Sigmoid colon (tissue), 7 donors: ENCODE data around the gene KRTAP10-4. TPM values are rescaled to one million over a fixed set of nuclear protein-coding genes. Genes with fewer than 3 reads are reported as not detected.

Source experiments
- DNase-seq: peaks from one replicate; pipeline ENCODE4 v3.0.0-alpha.2; 2019
- H3K27ac ChIP-seq, 4 donors: fragments of 200-600 bp; sonication (generic); one replicate each; pipeline ENCODE4 v1.5.1; 2016 to 2019; ENCODE audit warnings: mild to moderate bottlenecking in 1 of 4
- H3K27me3 ChIP-seq, 3 donors: fragments of 200-600 bp; sonication (generic); one replicate each; pipeline ENCODE4 v1.5.1; 2019; ENCODE audit warnings: mild to moderate bottlenecking in 1 of 3
- H3K36me3 ChIP-seq, 4 donors: fragments of 200-600 bp; sonication (generic); one replicate each; pipeline ENCODE4 v1.5.1; 2016 to 2019
- H3K4me1 ChIP-seq, 4 donors: fragments of 200-600 bp; sonication (generic); one replicate each; pipeline ENCODE4 v1.5.1; 2017 to 2019
- H3K4me3 ChIP-seq, 4 donors: fragments of 200-600 bp; sonication (generic); one replicate each; pipeline ENCODE4 v1.5.1; 2017 to 2019; ENCODE audit warnings: mild to moderate bottlenecking in 2 of 4, moderate library complexity in 1 of 4
- H3K9me3 ChIP-seq, 4 donors: fragments of 200-600 bp in 3 of 4; sonication (generic) in 3 of 4; one replicate each; pipeline versions ENCODE4 v1.5.1 to v1.6.1; 2013 to 2019
- CTCF ChIP-seq, 4 experiments: fragments of 450-650 bp in 3 of 4; fragments of 200-600 bp in 1 of 4; IDR thresholded peaks; one replicate each; pipeline ENCODE4 v1.5.1; 2016 to 2019; ENCODE audit warnings: antibody characterized with exemption in 4 of 4, mild to moderate bottlenecking in 3 of 4, moderate library complexity in 2 of 4
- EP300 ChIP-seq, 4 donors: sonication (generic); formaldehyde crosslinking; IDR thresholded peaks; one replicate each; pipeline ENCODE4 v1.6.1; 2017; ENCODE audit warnings: antibody characterized with exemption in 4 of 4
- POLR2A ChIP-seq, 2 donors: fragments of 450-650 bp; IDR thresholded peaks; one replicate each; pipeline ENCODE4 v1.6.1; 2016; ENCODE audit warnings: antibody characterized with exemption in 2 of 2, mild to moderate bottlenecking in 2 of 2, moderate library complexity in 2 of 2
- POLR2AphosphoS5 ChIP-seq, 4 donors: sonication (generic); formaldehyde crosslinking; IDR thresholded peaks; one replicate each; pipeline ENCODE4 v1.6.1; 2017; ENCODE audit warnings: antibody characterized with exemption in 4 of 4
- intact Hi-C: fragments of 100-400 bp; cut with DNase I; formaldehyde crosslinking; loops from one replicate; pipeline ENCODE4 v1.15.1; 2023
- polyA plus RNA-seq, 3 donors: library from polyadenylated mRNA; stranded (reverse); fragments of 200-250 nt; gene quantifications; one replicate each; pipeline ENCODE4 v1.2.3, GENCODE V29; 2013
- total RNA-seq, 4 donors: library from RNA; depleted of rRNA; stranded (reverse); fragments of >200 nt; gene quantifications; one replicate each; pipeline ENCODE4 v1.1.0, GENCODE V29; 2016
- donor health status: healthy with polysubstance abuse.
- donor health status: Bipolar disorder and iron deficiency.
- donor health status: healthy.

Gene KRTAP10-4
- total and polyA plus RNA-seq, 7 donors, result not detected

GRCh38 chr21:44623575-44623974 is 50.0 kb downstream of the KRTAP10-4 start:
- DNase-seq, result no peak
- H3K9me3 ChIP-seq, result peaks cover 0 to 13% (median 4%) of the 10 kb centered on the region in 4 donors
- intact Hi-C loops, result no loop called here
- no peak overlapping the region for H3K27ac ChIP-seq
- no peaks in the 10 kb centered on the region for H3K4me1 ChIP-seq
- no peaks in the 10 kb centered on the region for H3K36me3 ChIP-seq
- peaks cover 0 to 19% (median 3%) of the 10 kb centered on the region in 3 donors for H3K27me3 ChIP-seq
- no peak overlapping the region for H3K4me3 ChIP-seq
- TF ChIP-seq CTCF (IDR thresholded peaks at IDR 0.05) (no peak), EP300 (IDR thresholded peaks at IDR 0.05) (no peak), POLR2A (IDR thresholded peaks at IDR 0.05) (no peak), POLR2AphosphoS5 (IDR thresholded peaks at IDR 0.05) (no peak)

Other genes starting within 250 kb of the KRTAP10-4 start
- gene CFAP410, start 234.3 kb upstream of the KRTAP10-4 start, total RNA-seq, result 10 to 100 TPM; 25.8 to 31.1 (median 27.6) TPM
- 10 to 100 TPM; 12.7 to 31.7 (median 28.2) TPM for gene CFAP410, start 234.3 kb upstream of the KRTAP10-4 start, polyA plus RNA-seq
- gene TRPM2, start 220.1 kb upstream of the KRTAP10-4 start, total RNA-seq, result 1 to 10 TPM; 1.6 to 3.9 (median 3.2) TPM
- 1 to 10 TPM; 2.4 to 4.9 (median 3.5) TPM for gene TRPM2, start 220.1 kb upstream of the KRTAP10-4 start, polyA plus RNA-seq
- gene LRRC3, start 118.2 kb upstream of the KRTAP10-4 start, total RNA-seq, result 1 to 10 TPM; 3.9 to 7.1 (median 5.4) TPM
- gene LRRC3, start 118.2 kb upstream of the KRTAP10-4 start, polyA plus RNA-seq, result 1 to 10 TPM in 1 of 3 donors, under 1 TPM in 2; under 0.01 to 2.9 (median 0.46) TPM
- not detected for gene KRTAP10-1, start 33.5 kb upstream of the KRTAP10-4 start, total RNA-seq
- not detected for gene KRTAP10-1, start 33.5 kb upstream of the KRTAP10-4 start, polyA plus RNA-seq
- gene KRTAP10-2, start 22.2 kb upstream of the KRTAP10-4 start, total RNA-seq, result not detected
- not detected for gene KRTAP10-2, start 22.2 kb upstream of the KRTAP10-4 start, polyA plus RNA-seq
- gene KRTAP10-3, start 14.9 kb upstream of the KRTAP10-4 start, total RNA-seq, result under 1 TPM in 1 of 4 donors, not detected in 3; 0.66 TPM
- not detected for gene KRTAP10-3, start 14.9 kb upstream of the KRTAP10-4 start, polyA plus RNA-seq
- not detected for gene KRTAP10-5, start 6.9 kb downstream of the KRTAP10-4 start, total RNA-seq
- gene KRTAP10-5, start 6.9 kb downstream of the KRTAP10-4 start, polyA plus RNA-seq, result not detected
- not detected for gene KRTAP10-6, start 18.8 kb downstream of the KRTAP10-4 start, total RNA-seq
- not detected for gene KRTAP10-6, start 18.8 kb downstream of the KRTAP10-4 start, polyA plus RNA-seq
- not detected for gene KRTAP10-7, start 26.9 kb downstream of the KRTAP10-4 start, total RNA-seq
- gene KRTAP10-7, start 26.9 kb downstream of the KRTAP10-4 start, polyA plus RNA-seq, result not detected
- gene KRTAP10-8, start 38.4 kb downstream of the KRTAP10-4 start, total RNA-seq, result not detected
- not detected for gene KRTAP10-8, start 38.4 kb downstream of the KRTAP10-4 start, polyA plus RNA-seq
- gene KRTAP10-9, start 53.4 kb downstream of the KRTAP10-4 start, total RNA-seq, result not detected
- gene KRTAP10-9, start 53.4 kb downstream of the KRTAP10-4 start, polyA plus RNA-seq, result not detected
- gene KRTAP10-10, start 63.6 kb downstream of the KRTAP10-4 start, total RNA-seq, result not detected
- not detected for gene KRTAP10-10, start 63.6 kb downstream of the KRTAP10-4 start, polyA plus RNA-seq
- gene KRTAP10-11, start 72.7 kb downstream of the KRTAP10-4 start, total RNA-seq, result not detected
- not detected for gene KRTAP10-11, start 72.7 kb downstream of the KRTAP10-4 start, polyA plus RNA-seq
- not detected for gene KRTAP12-4, start 80.9 kb downstream of the KRTAP10-4 start, total RNA-seq
- gene KRTAP12-4, start 80.9 kb downstream of the KRTAP10-4 start, polyA plus RNA-seq, result not detected
- gene KRTAP12-3, start 84.2 kb downstream of the KRTAP10-4 start, total RNA-seq, result not detected
- gene KRTAP12-3, start 84.2 kb downstream of the KRTAP10-4 start, polyA plus RNA-seq, result not detected
- gene KRTAP12-2, start 93.2 kb downstream of the KRTAP10-4 start, total RNA-seq, result not detected
- not detected for gene KRTAP12-2, start 93.2 kb downstream of the KRTAP10-4 start, polyA plus RNA-seq
- not detected for gene KRTAP12-1, start 108.4 kb downstream of the KRTAP10-4 start, total RNA-seq
- gene KRTAP12-1, start 108.4 kb downstream of the KRTAP10-4 start, polyA plus RNA-seq, result not detected
- gene KRTAP10-12, start 123.4 kb downstream of the KRTAP10-4 start, total RNA-seq, result not detected
- gene KRTAP10-12, start 123.4 kb downstream of the KRTAP10-4 start, polyA plus RNA-seq, result not detected
- not detected for gene TSPEAR, start 137.8 kb downstream of the KRTAP10-4 start, total RNA-seq
- gene TSPEAR, start 137.8 kb downstream of the KRTAP10-4 start, polyA plus RNA-seq, result under 1 TPM in 2 of 3 donors, not detected in 1; under 0.01 to 0.20 TPM
- 100 to 1,000 TPM in 1 of 4 donors, 10 to 100 TPM in 3; 51.5 to 101 (median 63.1) TPM for gene UBE2G2, start 228.1 kb downstream of the KRTAP10-4 start, total RNA-seq
- gene UBE2G2, start 228.1 kb downstream of the KRTAP10-4 start, polyA plus RNA-seq, result 10 to 100 TPM; 21.6 to 45.8 (median 22.7) TPM
- 10 to 100 TPM; 52.4 to 60.1 (median 57.9) TPM for gene SUMO3, start 244.3 kb downstream of the KRTAP10-4 start, total RNA-seq
- 100 to 1,000 TPM in 2 of 3 donors, 10 to 100 TPM in 1; 67.8 to 104 (median 103) TPM for gene SUMO3, start 244.3 kb downstream of the KRTAP10-4 start, polyA plus RNA-seq